Activated CD4-positive, alpha-beta memory T cell treated with anti-CD3 and anti-CD28 coated beads, Interleukin-2, amount 10 ng/mL, durations not matched to agents 7 days and 5 days (primary cell): Measurements from ENCODE around the gene GUCY2C. TPM values are rescaled to one million over a fixed set of nuclear protein-coding genes. Genes with fewer than 3 reads are reported as not detected.

Experiments
- CTCF ChIA-PET: fragments of 350-600 bp; sonication (Branson Sonifier 250); formaldehyde crosslinking; loops from one replicate; lab custom pipeline; 2021; ENCODE audit warnings: antibody characterized with exemption, inconsistent platforms; lab: Charles Lee
- POLR2A ChIA-PET: fragments of 350-600 bp; sonication (Branson Sonifier 250); formaldehyde crosslinking; loops from one replicate; lab custom pipeline; 2021; ENCODE audit warnings: antibody characterized with exemption; lab: Charles Lee
- DNase-seq: peaks from one replicate; pipeline ENCODE4 v3.0.0-alpha.2; 2020
- H3K27ac Mint-ChIP-seq: one replicate; pipeline ENCODE4 v1.8.0; 2021; ENCODE audit warnings: mild to moderate bottlenecking, mixed read lengths
- H3K27me3 Mint-ChIP-seq: one replicate; pipeline ENCODE4 v1.8.0; 2021; ENCODE audit warnings: mixed read lengths
- H3K36me3 Mint-ChIP-seq: one replicate; pipeline ENCODE4 v1.8.0; 2021; ENCODE audit warnings: low read depth, mixed read lengths
- H3K4me1 Mint-ChIP-seq: one replicate; pipeline ENCODE4 v1.8.0; 2021; ENCODE audit warnings: mixed read lengths
- H3K4me3 Mint-ChIP-seq: one replicate; pipeline ENCODE4 v1.8.0; 2021; ENCODE audit warnings: mild to moderate bottlenecking, mixed read lengths
- H3K9me3 Mint-ChIP-seq: one replicate; pipeline ENCODE4 v1.8.0; 2021; ENCODE audit warnings: mixed read lengths
- total RNA-seq, 2 experiments: library from RNA; stranded (reverse); gene quantifications; one replicate each; pipeline ENCODE4 v1.2.3, GENCODE V29; 2021

Gene GUCY2C
- total RNA-seq, 2 experiments from 2014 or later = not detected

- ChIA-PET POLR2A (no interaction called here), CTCF (interaction anchor here (1.3 kb wide), 1 partner anchor 9 kb away, joined by 3 read pairs; no protein-coding TSS in a partner anchor)
- no peaks in the 10 kb centered on the region for H3K36me3 Mint-ChIP-seq
- no peak overlapping the region for H3K27ac Mint-ChIP-seq
- peaks cover 17% of the 10 kb centered on the region for H3K27me3 Mint-ChIP-seq
- H3K9me3 Mint-ChIP-seq = peaks cover 7% of the 10 kb centered on the region
- no peak for DNase-seq
- no peak overlapping the region for H3K4me3 Mint-ChIP-seq
- no peaks in the 10 kb centered on the region for H3K4me1 Mint-ChIP-seq
Measured at GRCh38 chr12:14611640-14612203, 84.7 kb downstream of the GUCY2C start.

DNA sequence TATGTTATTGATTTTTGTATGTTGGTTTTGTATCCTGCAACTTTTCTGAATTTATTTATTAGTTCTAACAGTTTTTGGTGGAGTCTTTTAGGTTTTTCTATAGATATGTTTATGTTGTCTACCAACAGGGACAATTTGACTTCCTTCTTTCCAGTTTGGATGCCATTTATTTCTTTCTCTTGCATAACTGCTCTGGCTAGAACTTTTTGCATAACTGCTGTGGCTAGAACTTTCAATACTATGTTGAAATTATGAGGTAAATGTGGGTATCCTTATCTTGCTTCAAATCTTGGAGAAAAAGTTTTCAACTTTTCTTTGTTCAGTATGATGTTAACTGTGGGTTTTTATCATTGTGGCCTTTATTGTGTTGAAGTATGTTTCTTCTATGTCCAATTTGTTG, 88.8 kb downstream of the GUCY2C start:
- H3K4me3 Mint-ChIP-seq = no peak overlapping the region
- DNase-seq = no peak
- H3K4me1 Mint-ChIP-seq = no peaks in the 10 kb centered on the region
- H3K27me3 Mint-ChIP-seq = peaks cover 12% of the 10 kb centered on the region
- H3K27ac Mint-ChIP-seq = no peak overlapping the region
- ChIA-PET POLR2A (no interaction called here), CTCF (no interaction called here)
- peaks cover 4% of the 10 kb centered on the region for H3K36me3 Mint-ChIP-seq
- peaks cover 20% of the 10 kb centered on the region for H3K9me3 Mint-ChIP-seq

DNA sequence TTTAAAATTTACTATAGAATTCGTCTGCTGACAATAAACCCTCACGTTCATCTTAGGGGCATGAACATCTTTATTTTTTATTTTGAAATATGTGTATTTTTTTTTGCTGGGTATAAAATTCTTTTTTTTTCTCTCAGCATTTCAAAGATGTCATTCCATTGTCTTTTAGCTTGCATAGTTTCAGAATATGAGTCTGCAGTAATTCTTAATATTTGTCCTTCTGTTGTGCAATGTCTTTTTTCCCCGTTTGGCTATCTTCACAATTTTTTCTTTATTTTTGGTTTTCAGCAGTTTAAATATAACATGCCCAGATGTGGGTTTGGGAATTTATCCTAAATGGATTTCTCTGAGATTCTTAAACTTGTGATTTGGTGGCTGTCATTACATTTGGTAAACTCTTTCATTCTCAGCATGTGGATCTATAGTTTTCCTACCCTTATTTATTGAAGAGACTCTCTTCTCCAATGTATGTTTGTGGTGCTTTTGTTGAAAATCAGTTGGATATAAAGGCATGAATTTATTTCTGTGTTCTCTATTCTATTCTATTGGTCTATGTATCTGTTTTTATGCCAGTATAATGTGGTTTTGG, 90.9 kb downstream of the GUCY2C start:
- Mint-ChIP-seq H3K4me3 (no peak overlapping the region), H3K4me1 (no peaks in the 10 kb centered on the region), H3K36me3 (peaks cover 4% of the 10 kb centered on the region), H3K9me3 (peaks cover 20% of the 10 kb centered on the region), H3K27me3 (peaks cover 10% of the 10 kb centered on the region), H3K27ac (no peak overlapping the region)
- no peak for DNase-seq
- POLR2A ChIA-PET = no interaction called here
- CTCF ChIA-PET = no interaction called here

- no peak for DNase-seq
- Mint-ChIP-seq H3K4me3 (no peak overlapping the region), H3K4me1 (no peaks in the 10 kb centered on the region), H3K27me3 (peaks cover 6% of the 10 kb centered on the region), H3K27ac (no peak overlapping the region), H3K9me3 (peaks cover 17% of the 10 kb centered on the region), H3K36me3 (peaks cover 4% of the 10 kb centered on the region)
- CTCF ChIA-PET = no interaction called here
- POLR2A ChIA-PET = no interaction called here
Measured at GRCh38 chr12:14601692-14602478, 94.5 kb downstream of the GUCY2C start.

DNA sequence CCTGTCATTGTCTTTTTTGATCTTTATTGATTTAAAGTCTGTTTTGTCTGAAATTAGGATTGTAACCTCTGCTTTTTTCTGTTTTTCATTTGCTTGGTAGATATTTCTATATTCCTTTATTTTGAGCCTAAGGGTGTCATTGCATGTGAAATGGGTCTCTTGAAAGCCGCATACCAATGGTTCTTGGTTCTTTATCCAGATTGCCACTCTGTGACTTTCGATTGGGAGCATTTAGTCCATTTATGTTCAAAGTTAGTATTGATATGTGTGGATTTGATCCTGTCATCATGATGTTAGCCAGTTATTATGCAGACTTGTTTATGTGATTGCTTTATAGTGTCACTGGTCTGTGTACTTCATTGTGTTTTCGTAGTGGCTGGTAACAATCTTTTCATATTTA, 98.9 kb downstream of the GUCY2C start:
- POLR2A ChIA-PET = no interaction called here

GRCh38 chr12:14591719-14592118, 104.7 kb downstream of the GUCY2C start:
- Mint-ChIP-seq H3K9me3 (no peaks in the 10 kb centered on the region), H3K36me3 (no peaks in the 10 kb centered on the region), H3K27ac (no peak overlapping the region), H3K4me3 (no peak overlapping the region), H3K27me3 (no peaks in the 10 kb centered on the region), H3K4me1 (no peaks in the 10 kb centered on the region)
- CTCF ChIA-PET = no interaction called here
- no peak for DNase-seq
- POLR2A ChIA-PET = no interaction called here

More for the DNA sequence above, 98.9 kb downstream of the GUCY2C start:
- Mint-ChIP-seq H3K4me3 (no peak overlapping the region), H3K9me3 (peaks cover 2% of the 10 kb centered on the region), H3K27me3 (peaks cover 2% of the 10 kb centered on the region), H3K27ac (no peak overlapping the region), H3K36me3 (no peaks in the 10 kb centered on the region), H3K4me1 (no peaks in the 10 kb centered on the region)
- DNase-seq = no peak
- CTCF ChIA-PET = no interaction called here

DNA sequence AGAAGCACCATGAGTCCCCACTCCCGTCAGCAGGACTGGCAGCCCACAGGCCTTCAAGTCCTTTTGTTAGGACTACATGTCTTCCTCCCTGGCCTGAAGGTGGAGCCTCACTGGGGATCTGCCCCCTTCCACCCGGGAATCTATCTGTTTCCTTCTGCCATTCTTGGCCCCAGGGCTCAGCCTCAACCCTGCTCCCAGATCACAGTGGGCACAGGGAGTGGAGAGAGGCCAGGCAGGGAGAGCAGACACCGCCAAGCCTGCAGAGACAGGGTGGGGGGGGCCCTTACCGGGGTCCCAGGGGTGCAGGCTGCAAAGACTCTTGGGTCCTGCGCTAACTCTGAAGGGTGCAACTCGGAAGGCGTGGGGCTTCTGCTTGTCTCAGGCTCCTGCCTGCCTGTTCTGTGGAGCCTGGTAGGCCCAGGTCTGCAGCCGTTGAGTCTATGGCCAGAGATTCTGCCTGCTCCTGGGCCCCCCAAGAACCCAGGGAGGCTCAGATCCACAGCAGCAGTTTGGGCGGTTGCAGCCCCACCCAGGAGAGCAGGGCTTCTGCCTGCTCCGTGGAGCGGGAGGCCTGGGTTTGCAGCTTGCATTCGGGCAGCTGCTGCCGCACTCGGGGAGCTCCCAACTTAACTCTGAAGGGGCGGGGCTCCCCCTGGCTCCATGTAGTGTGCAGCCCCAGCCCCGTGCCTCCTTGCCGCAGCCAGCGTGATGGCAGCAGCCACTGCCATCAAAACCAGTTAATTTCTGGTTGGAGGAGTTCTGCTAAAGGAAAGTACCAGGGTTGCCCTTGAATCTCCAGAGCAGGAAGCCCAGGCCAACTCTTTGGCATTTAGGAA, 107.0 kb downstream of the GUCY2C start:
- ChIA-PET CTCF (no interaction called here), POLR2A (no interaction called here)
- Mint-ChIP-seq H3K4me3 (no peak overlapping the region), H3K27ac (no peak overlapping the region), H3K36me3 (no peaks in the 10 kb centered on the region), H3K27me3 (no peaks in the 10 kb centered on the region), H3K9me3 (no peaks in the 10 kb centered on the region), H3K4me1 (no peaks in the 10 kb centered on the region)
- no peak for DNase-seq

- ChIA-PET CTCF (no interaction called here), POLR2A (no interaction called here)
- no peaks in the 10 kb centered on the region for H3K9me3 Mint-ChIP-seq
- DNase-seq = no peak
- H3K27me3 Mint-ChIP-seq = no peaks in the 10 kb centered on the region
- H3K36me3 Mint-ChIP-seq = no peaks in the 10 kb centered on the region
- H3K4me3 Mint-ChIP-seq = no peak overlapping the region
- no peak overlapping the region for H3K27ac Mint-ChIP-seq
- H3K4me1 Mint-ChIP-seq = no peaks in the 10 kb centered on the region
Measured at GRCh38 chr12:14588571-14588970, 107.8 kb downstream of the GUCY2C start.

GRCh38 chr12:14578646-14579045, 117.8 kb downstream of the GUCY2C start:
- peaks cover 7% of the 10 kb centered on the region for H3K27me3 Mint-ChIP-seq
- POLR2A ChIA-PET = interaction anchor here (0.6 kb wide), 1 partner anchor 12 kb away, joined by 3 read pairs; no protein-coding TSS in a partner anchor
- DNase-seq = no peak
- no peak overlapping the region for H3K4me3 Mint-ChIP-seq
- no peaks in the 10 kb centered on the region for H3K36me3 Mint-ChIP-seq
- CTCF ChIA-PET = no interaction called here
- no peaks in the 10 kb centered on the region for H3K9me3 Mint-ChIP-seq
- H3K27ac Mint-ChIP-seq = no peak overlapping the region
- H3K4me1 Mint-ChIP-seq = peaks cover 6% of the 10 kb centered on the region

- Mint-ChIP-seq H3K27me3 (peaks cover 7% of the 10 kb centered on the region), H3K36me3 (no peaks in the 10 kb centered on the region), H3K4me1 (peaks cover 6% of the 10 kb centered on the region), H3K4me3 (no peak overlapping the region), H3K27ac (no peak overlapping the region), H3K9me3 (no peaks in the 10 kb centered on the region)
- DNase-seq = no peak
- CTCF ChIA-PET = no interaction called here
- POLR2A ChIA-PET = no interaction called here
Measured at GRCh38 chr12:14577344-14577743, 119.1 kb downstream of the GUCY2C start.

- H3K27ac Mint-ChIP-seq = no peak overlapping the region
- CTCF ChIA-PET = no interaction called here
- POLR2A ChIA-PET = no interaction called here
- no peak for DNase-seq
- no peaks in the 10 kb centered on the region for H3K36me3 Mint-ChIP-seq
- H3K4me3 Mint-ChIP-seq = no peak overlapping the region
- H3K9me3 Mint-ChIP-seq = no peaks in the 10 kb centered on the region
- H3K27me3 Mint-ChIP-seq = peaks cover 7% of the 10 kb centered on the region
- peaks cover 6% of the 10 kb centered on the region for H3K4me1 Mint-ChIP-seq
Measured at GRCh38 chr12:14576896-14577295, 119.5 kb downstream of the GUCY2C start.

DNA sequence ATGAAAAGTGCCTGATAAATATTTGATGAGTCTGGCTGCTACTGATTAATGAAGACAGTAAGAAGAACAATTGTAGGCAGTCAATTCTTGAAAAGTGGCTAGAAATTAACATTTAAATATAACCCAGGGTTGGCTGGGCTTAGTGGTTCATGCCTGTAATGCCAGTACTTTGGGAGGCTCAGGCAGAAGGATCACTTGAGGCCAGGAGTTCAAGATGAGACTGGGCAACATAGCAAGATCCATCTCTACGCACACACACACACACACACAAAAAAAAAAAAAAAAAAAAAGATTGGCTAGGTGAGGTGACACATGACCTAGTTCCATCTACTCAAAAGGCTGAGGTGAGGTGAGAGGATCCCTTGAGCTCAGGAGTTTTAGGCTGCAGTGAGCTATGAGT, 120.8 kb downstream of the GUCY2C start:
- Mint-ChIP-seq H3K4me3 (no peak overlapping the region), H3K4me1 (peaks cover 6% of the 10 kb centered on the region), H3K27ac (no peak overlapping the region), H3K27me3 (peaks cover 7% of the 10 kb centered on the region), H3K36me3 (no peaks in the 10 kb centered on the region), H3K9me3 (no peaks in the 10 kb centered on the region)
- ChIA-PET POLR2A (no interaction called here), CTCF (no interaction called here)
- no peak for DNase-seq

DNA sequence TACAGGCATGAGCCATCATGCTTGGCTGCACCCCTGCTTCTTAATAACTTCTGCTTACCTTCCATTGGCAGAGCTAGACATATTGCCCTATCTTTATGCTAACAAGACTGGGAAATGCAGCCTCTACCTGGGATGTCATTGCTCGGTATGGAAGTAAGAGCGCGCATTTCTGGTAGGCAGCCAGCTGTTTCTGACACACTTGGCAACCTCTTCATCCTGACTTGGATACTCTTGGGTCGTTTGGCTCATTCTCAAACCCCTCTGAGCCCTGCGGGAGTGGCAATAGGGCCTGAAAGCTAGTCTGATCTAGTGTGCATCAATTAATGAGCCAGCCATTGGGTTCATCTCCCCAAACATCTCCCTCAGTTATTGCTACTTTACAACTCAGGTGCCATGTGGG, 123.3 kb downstream of the GUCY2C start:
- POLR2A ChIA-PET = no interaction called here
- DNase-seq = no peak
- Mint-ChIP-seq H3K27me3 (peaks cover 19% of the 10 kb centered on the region), H3K36me3 (no peaks in the 10 kb centered on the region), H3K4me3 (no peak overlapping the region), H3K4me1 (peaks cover 8% of the 10 kb centered on the region), H3K9me3 (no peaks in the 10 kb centered on the region), H3K27ac (no peak overlapping the region)
- CTCF ChIA-PET = no interaction called here
